HFFc6 (cell line): ENCODE results near the gene DLL4. TPM values are rescaled to one million over a fixed set of nuclear protein-coding genes. Genes with fewer than 3 reads are reported as not detected.

Experiments used
- DNase-seq: peaks from one replicate; pipeline ENCODE4 v3.0.0-alpha.2; 2018
- H3K27ac Mint-ChIP-seq: 2 replicates; pipeline ENCODE4 v1.8.0; 2020; ENCODE audit warnings: mild to moderate bottlenecking, mixed read lengths
- H3K27me3 Mint-ChIP-seq: 2 replicates; pipeline ENCODE4 v1.8.0; 2021; ENCODE audit warnings: mild to moderate bottlenecking, moderate library complexity, mixed read lengths; ENCODE audit not compliant: insufficient read depth
- H3K36me3 Mint-ChIP-seq: 2 replicates; pipeline ENCODE4 v1.8.0; 2021; ENCODE audit warnings: low read depth, mixed read lengths
- H3K4me1 Mint-ChIP-seq: 2 replicates; pipeline ENCODE4 v1.8.0; 2020; ENCODE audit warnings: low read depth, mixed read lengths
- H3K4me3 Mint-ChIP-seq: 2 replicates; pipeline ENCODE4 v1.8.0; 2020; ENCODE audit warnings: mild to moderate bottlenecking, moderate library complexity, mixed read lengths
- H3K9me3 Mint-ChIP-seq: 2 replicates; pipeline ENCODE4 v1.8.0; 2020; ENCODE audit warnings: mild to moderate bottlenecking, mixed read lengths
- CTCF ChIP-seq: fragments of 200-600 bp; sonication (generic); IDR thresholded peaks from 2 replicates; pipeline ENCODE4 v1.5.0; 2021; ENCODE audit warnings: antibody characterized with exemption, mild to moderate bottlenecking
- total RNA-seq, 6 experiments: library from RNA; stranded (reverse); fragmentation: NEBNext Ultra II Directional; extraction: Animal tissue kit (Norgen Biotek cat#: 25700); gene quantifications; 2 replicates in 1 of 6; 3 replicates in 5 of 6; pipeline ENCODE4 v1.2.3, GENCODE V29; 2021

The DLL4 gene
- total RNA-seq, 6 experiments from 2014 or later, result 0.05 to 0.11 TPM; not detected in 4

GRCh38 chr15:40963201-40963600 is 34.1 kb downstream of the DLL4 start:
- Mint-ChIP-seq H3K9me3 (no peaks in the 10 kb centered on the region), H3K4me1 (peaks cover 19% of the 10 kb centered on the region), H3K27me3 (peaks cover 2% of the 10 kb centered on the region), H3K4me3 (no peak overlapping the region), H3K27ac (no peak overlapping the region), H3K36me3 (peaks cover 9% of the 10 kb centered on the region)
- DNase-seq, result no peak
- TF ChIP-seq CTCF, result no peak

DNA sequence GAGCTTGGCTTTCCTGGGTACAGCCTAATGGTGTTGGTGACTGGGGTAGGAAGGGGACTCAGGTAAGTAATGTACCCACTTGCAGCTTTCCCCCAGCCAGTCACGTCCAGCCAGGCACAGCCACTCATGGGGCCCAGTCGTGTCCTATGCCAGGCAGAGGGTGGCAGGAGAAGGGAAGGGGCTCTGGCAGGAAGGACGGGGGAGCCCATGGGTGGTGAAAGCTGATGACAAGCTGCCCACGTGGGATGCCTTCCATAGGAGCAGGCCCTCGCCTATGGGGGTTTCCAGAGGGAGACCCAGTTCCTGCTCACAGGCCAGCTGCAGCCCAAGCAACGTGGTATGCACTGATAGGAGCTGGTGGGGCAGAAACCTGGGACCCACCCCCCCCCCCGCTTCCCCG is 34.9 kb downstream of the DLL4 start:
- Mint-ChIP-seq H3K36me3 (peaks cover 9% of the 10 kb centered on the region), H3K9me3 (no peaks in the 10 kb centered on the region), H3K27me3 (no peaks in the 10 kb centered on the region; the same call in none of the 2 replicates), H3K27ac (no peak overlapping the region), H3K4me3 (no peak overlapping the region), H3K4me1 (peaks cover 19% of the 10 kb centered on the region)
- no peak for DNase-seq
- no peak for TF ChIP-seq CTCF

GRCh38 chr15:40964634-40965033 is 35.5 kb downstream of the DLL4 start:
- H3K27me3 Mint-ChIP-seq, result no peaks in the 10 kb centered on the region; the same call in none of the 2 replicates
- H3K9me3 Mint-ChIP-seq, result no peaks in the 10 kb centered on the region
- H3K36me3 Mint-ChIP-seq, result peaks cover 9% of the 10 kb centered on the region
- H3K4me1 Mint-ChIP-seq, result peaks cover 19% of the 10 kb centered on the region
- no peak overlapping the region for H3K4me3 Mint-ChIP-seq
- H3K27ac Mint-ChIP-seq, result no peak overlapping the region
- no peak for TF ChIP-seq CTCF
- no peak for DNase-seq

DNA sequence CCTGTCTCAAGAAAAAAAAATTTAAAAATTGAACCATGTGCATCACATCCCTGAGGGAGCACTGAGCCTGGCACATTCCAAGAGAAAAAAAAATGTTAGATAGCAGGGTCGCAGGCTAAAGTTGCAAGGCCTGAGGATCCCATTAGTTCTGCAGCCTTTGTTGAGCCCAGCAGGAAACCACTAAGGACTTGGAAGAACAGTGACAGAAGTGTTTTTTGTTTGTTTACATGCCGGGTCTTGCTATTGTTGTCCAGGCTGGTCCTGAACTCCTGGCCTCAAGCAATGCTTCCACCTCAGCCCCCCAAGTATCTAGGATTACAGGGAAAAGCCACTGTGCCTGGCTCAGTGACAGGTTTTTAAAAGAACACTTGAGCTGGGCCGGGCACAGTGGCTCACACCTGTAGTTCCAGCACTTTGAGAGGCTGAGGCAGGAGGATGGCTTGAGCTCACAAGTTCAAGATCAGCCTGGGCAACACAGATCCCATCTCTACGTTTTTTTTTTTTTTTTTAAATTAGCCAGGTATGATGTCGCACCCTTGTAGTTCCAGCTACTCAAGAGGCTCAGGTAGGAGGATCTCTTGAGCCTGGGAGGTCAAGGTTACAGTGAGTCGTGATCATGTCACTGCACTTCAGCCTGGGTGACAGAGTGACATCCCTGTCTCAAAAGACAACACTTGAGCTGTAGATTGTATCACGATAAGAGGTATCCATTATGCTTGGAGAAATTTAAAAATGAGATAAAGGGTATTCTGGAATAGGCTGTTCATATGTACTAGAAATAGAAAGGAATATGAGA is 39.3 kb downstream of the DLL4 start:
- Mint-ChIP-seq H3K36me3 (no peaks in the 10 kb centered on the region), H3K27ac (no peak overlapping the region), H3K27me3 (peaks cover 4% of the 10 kb centered on the region; the same call in 1 of the 2 replicates), H3K4me1 (peaks cover 27% of the 10 kb centered on the region), H3K4me3 (no peak overlapping the region), H3K9me3 (no peaks in the 10 kb centered on the region)
- DNase-seq, result no peak
- no peak for TF ChIP-seq CTCF

DNA sequence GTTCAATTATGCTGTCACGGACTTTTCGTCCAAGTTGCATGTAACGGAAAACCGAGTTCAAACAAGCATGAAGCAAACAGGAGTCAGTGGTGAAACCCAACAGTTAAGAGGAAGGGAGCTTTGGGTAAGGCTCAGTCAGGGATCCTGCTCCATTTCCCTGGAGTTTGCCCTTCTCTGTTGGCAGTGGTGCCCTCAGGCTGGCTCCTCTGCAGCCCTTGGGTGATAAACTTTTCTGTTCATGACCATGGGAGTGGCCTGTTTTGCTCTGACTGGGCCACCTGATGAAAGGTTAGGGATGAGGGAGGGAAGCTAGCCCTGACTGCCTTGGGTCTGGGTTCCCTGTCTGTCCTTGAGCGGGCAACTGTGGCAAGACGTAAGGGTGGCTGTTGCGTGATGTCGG is 40.2 kb downstream of the DLL4 start:
- H3K4me3 Mint-ChIP-seq, result no peak overlapping the region
- DNase-seq, result no peak
- no peaks in the 10 kb centered on the region for H3K36me3 Mint-ChIP-seq
- no peaks in the 10 kb centered on the region for H3K9me3 Mint-ChIP-seq
- H3K4me1 Mint-ChIP-seq, result peaks cover 27% of the 10 kb centered on the region
- peaks cover 4% of the 10 kb centered on the region; the same call in 1 of the 2 replicates for H3K27me3 Mint-ChIP-seq
- no peak for TF ChIP-seq CTCF
- no peak overlapping the region for H3K27ac Mint-ChIP-seq
